NB4 (cell line): Measurements from ENCODE around the gene GSS.
A peak's percentile ranks its signal among the peaks of the same experiment; 100 is the strongest.

Experiments used
- DNase-seq: peaks from one replicate; pipeline ENCODE4 v3.0.0; 2010; ENCODE audit warnings: low read depth
- H3K4me3 ChIP-seq: one replicate; pipeline ENCODE4 v1.5.1; 2011; ENCODE audit warnings: mild to moderate bottlenecking, low read depth, low read length, moderate library complexity
- CTCF ChIP-seq: IDR thresholded peaks from one replicate; pipeline ENCODE4 v1.5.1; 2012; ENCODE audit warnings: low read depth, low read length
- MAX ChIP-seq: IDR thresholded peaks from 2 replicates; pipeline ENCODE4 v1.6.1; 2011; ENCODE audit warnings: low read depth, low read length
- MYC ChIP-seq: IDR thresholded peaks from 2 replicates; pipeline ENCODE4 v1.6.1; 2011; ENCODE audit warnings: low read depth, low read length
- POLR2A ChIP-seq: IDR thresholded peaks from 2 replicates; pipeline ENCODE4 v1.6.1; 2011; ENCODE audit warnings: mild to moderate bottlenecking; ENCODE audit not compliant: insufficient read length; ENCODE audit errors: extremely low read depth

Gene GSS

GRCh38 chr20:34943808-34944567, 11.6 kb downstream of the GSS start:
- DNase-seq = no peak
- no peak overlapping the region for H3K4me3 ChIP-seq

GRCh38 chr20:34942301-34942700, 13.3 kb downstream of the GSS start:
- TF ChIP-seq MYC = no peak
- no peak for TF ChIP-seq MAX
- TF ChIP-seq CTCF = no peak
- TF ChIP-seq POLR2A = no peak
- no peak for DNase-seq
- no peak overlapping the region for H3K4me3 ChIP-seq

More at GRCh38 chr20:34943808-34944567, 11.6 kb downstream of the GSS start:
- no peak for TF ChIP-seq POLR2A
- TF ChIP-seq CTCF = no peak
- TF ChIP-seq MYC = no peak
- TF ChIP-seq MAX = no peak

- peak; percentile 42 for DNase-seq
- no peak overlapping the region for H3K4me3 ChIP-seq
- no peak for TF ChIP-seq CTCF
- TF ChIP-seq POLR2A = no peak
These were observed 14.4 kb downstream of the GSS start for GRCh38 chr20:34941226-34941625.

GRCh38 chr20:34940081-34940481, 15.5 kb downstream of the GSS start:
- peak; percentile 25 for DNase-seq
- no peak overlapping the region for H3K4me3 ChIP-seq
- TF ChIP-seq POLR2A = no peak
- TF ChIP-seq CTCF = no peak
- TF ChIP-seq MYC = no peak
- TF ChIP-seq MAX = no peak

GRCh38 chr20:34938466-34939163, 17.0 kb downstream of the GSS start:
- peak; percentile 95 for DNase-seq
- no peak overlapping the region for H3K4me3 ChIP-seq
- TF ChIP-seq CTCF = no peak
- TF ChIP-seq MAX = peak; percentile 56; the same call in 1 of the 2 replicates
- TF ChIP-seq POLR2A = peak; percentile 47
- TF ChIP-seq MYC = peak; percentile 45
